ENCODE measurements around the gene MINK1.
"Not testable (repeated sequence)": the region's sequence is repeated elsewhere in the genome, so short reads cannot be mapped to it uniquely, and the experiment has no call there.

MINK1 gene

GRCh38 chr17:4811471-4811870 is 21.7 kb upstream of the MINK1 start:
- DNase-seq (ENCODE audit: low read depth in 2 of 2): no peak

GRCh38 chr17:4812690-4813089 is 20.4 kb upstream of the MINK1 start:
- no peak for DNase-seq (ENCODE audit: low read depth in 2 of 2)

- no peak for DNase-seq (ENCODE audit: low read depth in 2 of 2)
These were observed 18.0 kb upstream of the MINK1 start for GRCh38 chr17:4815043-4815675.

- DNase-seq (ENCODE audit: low read depth in 2 of 2): no peak
These were observed 16.3 kb upstream of the MINK1 start for GRCh38 chr17:4816826-4817225.

GRCh38 chr17:4818276-4818675 is 14.9 kb upstream of the MINK1 start:
- DNase-seq (ENCODE audit: low read depth in 2 of 2): no peak

- DNase-seq (ENCODE audit: low read depth in 2 of 2): no peak
These were observed 10.3 kb upstream of the MINK1 start for GRCh38 chr17:4822835-4823234.

- no peak for DNase-seq (ENCODE audit: low read depth in 2 of 2)
These were observed 9.6 kb upstream of the MINK1 start for GRCh38 chr17:4823373-4824089.

- DNase-seq (ENCODE audit: low read depth in 2 of 2): no peak
These were observed 5.7 kb upstream of the MINK1 start for GRCh38 chr17:4827399-4827798.

- DNase-seq (ENCODE audit: low read depth in 2 of 2): not testable (repeated sequence)
These were observed 337 bp upstream of the MINK1 start for GRCh38 chr17:4832829-4833177.

- no peak for DNase-seq (ENCODE audit: low read depth in 2 of 2)
These were observed 971 bp downstream of the MINK1 start for GRCh38 chr17:4833941-4834680.

- DNase-seq (ENCODE audit: low read depth in 2 of 2): no peak
These were observed 1.5 kb downstream of the MINK1 start for GRCh38 chr17:4834681-4835020.

- no peak for DNase-seq (ENCODE audit: low read depth in 2 of 2)
These were observed 3.1 kb downstream of the MINK1 start for GRCh38 chr17:4836221-4836620.

- no peak for DNase-seq (ENCODE audit: low read depth in 2 of 2)
These were observed 4.5 kb downstream of the MINK1 start for GRCh38 chr17:4837471-4838308.

GRCh38 chr17:4838309-4838785 is 5.2 kb downstream of the MINK1 start:
- no peak for DNase-seq (ENCODE audit: low read depth in 2 of 2)

GRCh38 chr17:4839221-4839620 is 6.1 kb downstream of the MINK1 start:
- DNase-seq (ENCODE audit: low read depth in 2 of 2): no peak

GRCh38 chr17:4839965-4840892 is 7.1 kb downstream of the MINK1 start:
- no peak for DNase-seq (ENCODE audit: low read depth in 2 of 2)

- DNase-seq (ENCODE audit: low read depth in 2 of 2): peak; percentile 19 to 28
These were observed 7.7 kb downstream of the MINK1 start for GRCh38 chr17:4840893-4841242.

GRCh38 chr17:4842376-4842775 is 9.2 kb downstream of the MINK1 start:
- no peak for DNase-seq (ENCODE audit: low read depth in 2 of 2)

- DNase-seq (ENCODE audit: low read depth in 2 of 2): no peak
These were observed 10.3 kb downstream of the MINK1 start for GRCh38 chr17:4843321-4844000.

- DNase-seq (ENCODE audit: low read depth in 2 of 2): no peak
These were observed 12.0 kb downstream of the MINK1 start for GRCh38 chr17:4845118-4845517.

All from stimulated activated CD8-positive, alpha-beta memory T cell treated with anti-CD3 and anti-CD28 coated beads, Interleukin-15, amount 100 ng/mL, for 48 hours (primary cell).